NCI-H1105 (cell line): Measurements from ENCODE around the gene STUB1.

ENCODE experiments used
- DNase-seq: peaks from one replicate; lab custom pipeline; 2025; lab: John Stamatoyannopoulos, UW

STUB1 gene

DNA sequence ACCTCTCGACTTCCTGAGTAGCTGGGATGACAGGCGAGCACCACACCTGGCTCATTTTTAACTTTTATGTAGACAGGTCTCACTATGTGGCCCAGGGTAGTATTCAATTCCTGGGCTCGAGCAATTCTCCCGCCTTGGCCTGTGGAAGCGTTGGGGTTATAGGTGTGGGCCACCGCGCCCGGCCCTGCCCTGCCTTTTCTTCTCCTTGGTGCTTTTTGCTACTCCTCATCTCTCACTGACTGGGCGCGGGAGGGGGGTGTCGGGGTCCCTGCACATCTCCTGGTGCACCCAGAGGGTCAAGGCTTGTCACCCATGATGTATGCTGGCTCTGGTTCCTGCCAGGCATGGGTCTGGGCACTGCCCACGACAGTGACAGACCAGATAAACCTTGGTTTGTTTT is 35.7 kb upstream of the STUB1 start:
- no peak for DNase-seq

- no peak for DNase-seq
Observed at GRCh38 chr16:645852-646678, 34.1 kb upstream of the STUB1 start.

DNA sequence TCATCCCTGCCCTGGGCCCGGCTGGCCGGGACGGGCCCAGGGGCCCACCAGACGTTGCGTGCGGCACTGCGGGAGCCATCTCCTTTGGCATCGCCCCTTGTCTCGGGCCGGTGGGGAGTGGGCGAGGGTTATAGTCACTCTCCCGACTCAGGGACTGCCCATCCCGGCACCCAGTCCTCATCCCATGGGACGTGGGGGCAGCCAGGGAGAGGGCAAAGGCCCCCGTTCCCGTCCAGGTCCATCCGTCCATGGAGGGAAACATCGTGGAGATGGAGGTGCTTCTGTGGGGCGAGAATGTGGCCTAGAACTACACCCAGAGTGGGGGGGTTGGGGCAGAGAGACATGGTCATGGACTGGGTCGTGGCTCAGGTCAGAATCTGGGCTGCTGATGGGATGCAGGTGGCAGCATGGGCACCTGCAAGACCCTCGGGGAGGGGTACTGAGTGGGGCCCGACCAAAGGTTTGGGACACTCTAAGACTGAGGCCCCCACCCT is 33.5 kb upstream of the STUB1 start:
- no peak for DNase-seq

DNA sequence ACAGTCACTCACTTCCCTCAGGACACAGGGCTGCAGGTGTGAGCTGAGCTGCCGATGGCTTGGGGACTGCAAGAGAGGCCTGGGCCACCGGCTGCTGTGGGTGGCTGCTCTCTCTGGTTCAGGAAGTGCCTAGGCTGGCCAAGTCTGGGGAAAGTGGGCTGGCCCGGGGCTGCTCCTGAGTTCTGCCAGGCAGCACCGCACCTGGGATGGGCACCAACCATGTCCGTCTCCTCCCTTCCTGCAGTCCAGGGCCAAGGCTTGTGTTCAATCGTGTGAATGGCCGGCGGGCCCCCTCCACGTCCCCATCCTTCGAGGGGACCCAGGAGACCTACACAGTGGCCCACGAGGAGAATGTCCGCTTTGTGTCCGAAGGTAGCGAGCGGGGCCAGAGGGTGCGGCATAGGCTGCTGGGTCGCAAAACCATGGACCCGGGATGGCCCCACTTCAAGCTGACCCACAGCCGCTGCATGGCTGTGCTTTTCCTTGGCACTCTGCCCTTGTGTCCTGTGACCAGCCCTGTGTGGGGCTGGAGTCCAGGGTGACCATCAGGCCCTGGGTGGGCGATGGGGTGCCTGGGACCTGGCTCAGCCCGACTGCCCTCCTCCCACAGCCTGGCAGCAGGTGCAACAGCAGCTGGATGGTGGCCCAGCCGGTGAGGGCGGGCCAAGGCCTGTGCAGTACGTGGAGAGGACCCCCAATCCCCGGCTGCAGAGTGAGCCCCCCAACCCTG is 32.9 kb upstream of the STUB1 start:
- no peak for DNase-seq

- peak; percentile 17 for DNase-seq
Observed at GRCh38 chr16:648071-648780, 32.0 kb upstream of the STUB1 start.

GRCh38 chr16:648781-649589 is 31.2 kb upstream of the STUB1 start, which contains the start of gene WDR90:
WDR90 (plus strand) TSS chr16:649365; CDS start chr16:649417, 52 bp downstream.
- DNase-seq = peak; percentile 83

- DNase-seq = no peak
Observed at GRCh38 chr16:649631-650030, 30.6 kb upstream of the STUB1 start.

DNA sequence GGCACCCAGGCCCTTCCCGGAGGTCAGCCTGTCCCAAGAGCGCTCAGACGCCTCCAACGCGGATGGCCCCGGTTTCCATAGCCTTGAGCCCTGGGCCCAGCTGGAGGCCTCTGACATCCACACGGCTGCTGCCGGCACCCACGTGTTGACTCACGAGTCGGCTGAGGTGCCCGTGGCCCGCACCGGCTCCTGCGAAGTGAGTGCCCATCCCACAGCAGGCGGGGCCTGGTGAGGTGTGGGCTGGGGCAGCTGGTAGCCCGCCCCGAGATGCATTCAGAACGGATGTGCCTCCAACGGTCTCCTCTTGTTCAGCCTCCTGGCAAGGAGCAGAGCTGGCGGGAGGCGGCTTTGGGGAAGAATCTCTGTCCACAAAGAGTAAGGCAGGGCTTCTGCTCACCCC is 28.4 kb upstream of the STUB1 start:
- no peak for DNase-seq

DNA sequence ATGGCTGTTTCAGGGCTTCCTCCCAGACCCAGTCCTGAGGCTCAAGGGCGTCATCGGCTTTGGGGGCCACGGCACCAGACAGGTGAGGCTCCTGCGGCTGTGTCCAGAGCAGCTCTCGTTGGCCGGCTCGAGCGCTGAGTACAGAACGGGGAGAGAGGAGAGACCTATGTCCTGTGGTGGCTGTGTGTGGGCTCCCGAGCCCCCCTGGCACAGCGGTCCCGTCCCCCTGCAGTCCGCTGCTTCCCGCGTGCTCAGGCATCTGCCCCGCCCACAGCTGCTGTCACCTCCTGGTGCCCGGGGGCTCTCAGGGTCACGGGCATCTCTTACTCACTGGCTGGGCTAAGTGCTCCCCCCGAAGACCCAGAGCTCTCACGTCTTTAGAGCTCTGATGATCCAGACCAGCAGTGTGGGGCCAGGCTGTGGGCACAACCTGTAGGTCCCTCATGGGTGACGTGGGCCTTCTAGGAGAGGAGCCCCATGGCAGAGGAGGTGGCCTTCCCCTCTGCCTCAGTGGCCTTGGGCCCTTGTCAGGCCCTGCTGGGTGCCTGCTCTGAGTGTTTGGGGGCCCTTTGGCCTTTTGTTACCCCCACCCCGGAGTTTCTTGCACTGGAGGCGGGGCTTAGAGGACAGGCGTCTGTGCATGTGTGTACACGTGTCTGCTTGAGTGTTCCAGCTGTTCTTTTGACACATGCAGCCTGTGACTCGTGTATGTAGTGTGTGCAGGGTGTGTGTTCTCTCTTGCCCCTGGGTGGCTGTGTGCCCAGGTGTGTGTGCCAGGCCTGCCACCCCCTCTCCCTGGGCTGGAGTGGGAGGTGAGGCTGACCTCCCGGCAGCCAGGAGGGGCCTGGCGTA is 27.5 kb upstream of the STUB1 start:
- DNase-seq = no peak

DNA sequence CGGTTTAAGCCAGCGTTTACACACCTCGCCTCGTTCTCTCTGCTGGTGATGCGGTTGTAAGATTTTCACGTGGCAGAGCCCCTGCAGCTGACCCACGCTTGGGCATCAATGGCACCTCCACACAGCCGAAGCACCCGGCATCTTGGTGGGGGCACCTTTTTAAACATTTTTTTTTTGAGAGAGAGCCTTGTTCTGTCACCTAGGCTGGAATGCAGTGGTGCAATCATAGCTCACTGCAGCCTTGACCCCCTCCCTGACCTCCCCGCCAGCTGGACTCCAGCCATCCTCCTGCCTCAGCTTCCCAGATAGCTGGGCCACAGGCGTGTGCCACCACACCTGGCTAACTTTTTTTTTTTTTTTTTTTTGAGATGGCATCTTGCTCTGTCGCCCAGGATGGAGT is 26.2 kb upstream of the STUB1 start:
- DNase-seq = no peak

DNA sequence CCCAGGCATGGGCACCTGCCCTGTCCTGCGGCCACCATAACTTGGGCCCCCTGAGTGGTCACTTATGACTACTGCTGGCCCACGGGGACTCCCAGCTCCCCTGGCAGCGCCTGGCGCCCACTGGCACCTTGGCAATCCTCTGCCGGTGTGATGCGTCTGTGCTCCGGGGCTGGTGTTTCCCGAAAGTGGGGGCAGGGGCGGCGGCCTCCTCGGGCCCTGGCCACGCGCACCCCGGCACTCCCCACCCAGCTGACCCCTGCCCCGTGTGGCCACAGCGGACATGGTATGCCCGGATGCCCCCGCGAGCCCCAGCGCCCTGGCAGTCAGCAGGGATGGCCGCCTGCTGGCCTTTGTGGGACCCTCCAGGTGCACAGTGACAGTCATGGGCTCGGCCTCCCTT is 22.7 kb upstream of the STUB1 start:
- DNase-seq = no peak

DNA sequence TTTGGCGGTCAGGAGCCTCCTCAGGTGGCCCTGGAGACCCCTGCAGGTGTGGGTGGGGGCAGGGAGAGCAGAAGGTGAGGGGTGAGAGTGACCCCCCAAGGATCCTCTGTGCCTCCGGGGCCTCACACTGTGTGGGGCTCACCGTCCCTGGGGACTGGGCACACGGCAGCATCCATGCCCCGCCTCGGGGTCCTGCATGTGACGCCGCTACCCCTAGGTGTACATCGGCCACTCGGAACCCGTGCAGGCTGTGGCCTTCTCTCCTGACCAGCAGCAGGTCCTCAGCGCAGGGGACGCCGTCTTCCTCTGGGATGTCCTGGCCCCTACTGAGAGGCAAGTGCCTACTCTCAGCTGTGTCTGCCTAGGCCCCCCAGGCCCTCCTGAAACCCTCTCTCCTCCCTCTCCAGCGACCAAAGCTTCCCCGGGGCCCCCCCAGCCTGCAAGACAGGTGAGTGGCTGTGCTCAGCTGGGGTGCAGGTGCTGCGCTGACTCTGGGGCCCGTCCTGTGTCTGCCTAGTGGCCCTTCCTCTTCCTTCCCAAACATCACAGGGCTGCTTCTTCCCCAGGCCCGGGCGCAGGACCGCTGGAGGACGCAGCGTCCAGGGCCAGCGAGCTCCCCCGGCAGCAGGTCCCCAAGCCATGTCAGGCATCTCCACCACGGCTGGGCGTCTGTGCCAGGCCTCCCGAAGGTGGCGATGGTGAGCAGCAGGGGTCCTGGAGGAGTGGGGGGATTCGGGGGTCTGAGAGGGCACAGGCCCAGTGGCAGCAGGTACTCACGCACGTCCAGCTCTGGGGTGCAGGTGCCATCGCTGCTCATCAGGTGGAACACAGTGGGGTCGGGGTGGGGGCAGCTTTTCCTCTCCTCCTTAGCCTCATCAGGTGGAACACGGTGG is 21.3 kb upstream of the STUB1 start:
- DNase-seq = no peak

GRCh38 chr16:659618-660017 is 20.6 kb upstream of the STUB1 start:
- no peak for DNase-seq

DNA sequence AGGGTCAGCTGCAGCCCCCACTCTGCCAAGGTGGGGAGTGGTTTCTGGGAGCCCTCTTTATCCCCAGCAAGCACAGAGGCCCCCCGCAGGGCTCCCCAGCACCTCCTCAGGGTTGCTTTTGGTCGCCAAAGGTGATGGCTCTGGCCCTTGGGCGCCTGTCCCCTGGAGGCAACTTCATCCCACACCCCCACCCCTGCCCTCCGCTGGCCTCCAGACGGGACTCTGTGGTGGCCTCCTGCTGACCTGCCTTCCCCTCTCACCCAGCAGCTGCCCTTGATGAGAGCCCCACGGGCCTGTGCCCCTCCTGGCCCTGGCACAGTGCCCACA is 20.1 kb upstream of the STUB1 start:
- no peak for DNase-seq

DNA sequence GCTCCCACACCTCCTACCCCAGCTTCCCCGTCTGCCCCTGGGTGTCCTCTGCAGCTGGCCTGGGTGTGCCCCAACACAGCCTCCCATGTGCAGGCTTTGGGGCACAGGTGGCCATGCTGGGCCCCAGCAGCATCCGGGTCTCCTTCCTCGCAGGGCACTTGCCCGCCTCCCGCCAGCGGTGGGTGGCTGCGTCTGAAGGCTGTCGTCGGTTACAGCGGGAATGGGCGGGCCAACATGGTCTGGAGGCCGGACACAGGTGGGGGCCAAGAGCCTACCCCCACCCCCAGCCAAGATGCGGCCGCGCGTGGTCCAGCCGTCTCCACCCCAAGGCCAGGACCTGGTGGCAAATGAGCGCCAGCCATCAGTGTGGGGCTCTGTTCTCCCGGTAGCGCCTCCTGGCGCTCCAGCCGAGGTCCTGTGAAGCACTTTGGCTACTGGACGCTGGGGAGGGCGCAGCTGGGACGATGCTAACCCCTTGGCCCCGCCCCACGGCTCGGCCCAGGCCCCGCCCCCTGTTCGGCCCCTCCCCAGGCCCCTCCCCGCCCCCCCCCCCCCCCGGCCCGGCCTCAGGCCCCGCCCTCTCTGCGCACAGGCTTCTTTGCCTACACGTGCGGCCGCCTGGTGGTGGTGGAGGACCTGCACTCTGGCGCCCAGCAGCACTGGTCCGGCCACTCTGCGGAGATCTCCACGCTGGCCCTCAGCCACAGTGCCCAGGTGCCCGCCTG is 19.6 kb upstream of the STUB1 start:
- DNase-seq = no peak

DNA sequence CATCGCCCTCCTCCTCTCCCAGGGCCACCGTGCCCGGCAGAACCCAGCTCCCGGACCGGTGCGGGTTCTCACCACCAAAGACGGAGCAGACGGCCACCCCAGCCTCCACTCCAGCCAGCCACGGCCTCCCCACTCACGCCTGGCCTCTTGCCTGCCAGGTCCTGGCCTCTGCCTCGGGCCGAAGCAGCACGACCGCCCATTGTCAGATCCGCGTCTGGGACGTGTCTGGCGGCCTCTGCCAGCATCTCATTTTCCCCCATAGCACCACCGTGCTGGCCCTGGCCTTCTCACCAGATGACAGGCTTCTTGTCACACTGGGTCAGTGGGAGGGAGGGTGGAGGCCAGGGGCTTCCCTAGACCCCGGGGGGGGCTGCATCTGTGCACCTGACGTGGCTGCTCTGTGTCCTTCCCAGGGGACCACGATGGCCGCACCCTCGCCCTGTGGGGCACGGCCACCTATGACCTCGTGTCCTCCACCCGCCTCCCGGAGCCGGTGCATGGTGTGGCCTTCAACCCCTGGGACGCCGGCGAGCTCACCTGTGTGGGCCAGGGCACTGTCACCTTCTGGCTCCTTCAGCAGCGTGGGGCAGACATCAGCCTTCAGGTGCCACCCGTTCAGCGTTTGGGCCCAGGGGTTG is 18.9 kb upstream of the STUB1 start:
- DNase-seq = no peak

DNA sequence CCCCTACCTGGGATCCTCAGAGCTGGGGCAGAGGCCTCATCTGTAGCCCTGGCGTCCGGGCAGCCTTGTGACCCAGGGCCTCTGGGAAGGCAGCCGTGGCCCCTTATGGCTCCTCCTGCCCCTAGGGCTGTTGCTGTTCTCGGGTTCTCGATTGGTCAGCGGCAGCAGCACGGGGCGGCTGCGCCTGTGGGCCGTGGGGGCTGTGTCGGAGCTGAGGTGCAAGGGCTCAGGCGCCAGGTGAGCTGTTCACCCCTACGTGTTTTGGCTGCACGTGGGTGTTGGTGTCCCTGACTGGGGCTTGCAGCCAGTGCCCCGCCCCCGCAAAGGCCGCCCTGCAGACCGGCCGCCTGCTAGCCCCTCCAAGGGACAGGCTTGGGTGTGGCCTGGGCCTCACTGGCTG is 18.1 kb upstream of the STUB1 start:
- no peak for DNase-seq

GRCh38 chr16:662597-662996 is 17.6 kb upstream of the STUB1 start:
- DNase-seq = no peak

DNA sequence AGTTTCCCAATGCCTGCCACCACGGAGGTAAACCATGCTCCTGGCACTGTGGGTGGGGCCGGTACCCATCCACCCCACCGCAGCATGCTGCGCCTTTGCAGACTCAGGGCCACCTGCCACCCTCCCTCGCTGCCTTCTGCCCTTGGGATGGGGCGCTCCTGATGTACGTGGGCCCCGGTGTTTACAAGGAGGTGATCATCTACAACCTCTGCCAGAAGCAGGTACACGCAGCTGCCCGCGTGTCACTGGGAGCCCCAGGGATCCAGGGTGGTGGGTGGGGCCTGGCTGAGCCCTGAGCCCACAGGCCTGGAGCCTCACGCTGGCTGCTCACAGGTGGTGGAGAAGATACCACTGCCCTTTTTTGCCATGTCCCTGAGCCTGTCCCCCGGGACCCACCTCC is 13.6 kb upstream of the STUB1 start:
- no peak for DNase-seq
